ENCODE data around the gene DDX10.

Gene DDX10

GRCh38 chr11:108802492-108802891, 137.6 kb downstream of the DDX10 start:
- H3K9ac ChIP-seq (ENCODE audit: low read length) = no peak overlapping the region
- no peak overlapping the region for H3K14ac ChIP-seq (ENCODE audit: low read length)
- no peak for DNase-seq
- WGBS (ENCODE audit: extremely low coverage, insufficient coverage, insufficient read length) = no CpG with 5 or more reads among the region's 1 CpG
- H3K36me3 ChIP-seq (ENCODE audit: control insufficient read depth in 1 of 2, insufficient read depth in 2 of 2, low read length in 2 of 2) = no peaks in the 10 kb centered on the region
- H3K4me2 ChIP-seq (ENCODE audit: low read length) = no peak overlapping the region
- H2BK5ac ChIP-seq (ENCODE audit: low read depth, low read length, poor library complexity) = no peak overlapping the region
- H2AFZ ChIP-seq (ENCODE audit: insufficient read depth, low read length, poor library complexity) = no peak overlapping the region
- no peak overlapping the region for H3K27ac ChIP-seq (ENCODE audit: low read depth, low read length)
- H3K79me2 ChIP-seq (ENCODE audit: control insufficient read depth, insufficient read depth, low read length, poor library complexity) = no peaks in the 10 kb centered on the region
- no peaks in the 10 kb centered on the region for H3K27me3 ChIP-seq (ENCODE audit: insufficient read depth, low read length)
- no peak overlapping the region for H3K18ac ChIP-seq (ENCODE audit: low read length)
- H3K4me1 ChIP-seq (ENCODE audit: control insufficient read depth in 1 of 2, insufficient read depth in 2 of 2, low read length in 2 of 2) = no peaks in the 10 kb centered on the region
- no peak overlapping the region for H3K4me3 ChIP-seq (ENCODE audit: low read depth, low read length)
- no peak overlapping the region for H2BK12ac ChIP-seq (ENCODE audit: low read length)
- no peak overlapping the region for H4K8ac ChIP-seq (ENCODE audit: low read depth, low read length)
- H2AK5ac ChIP-seq (ENCODE audit: low read length) = no peak overlapping the region
- H3K4ac ChIP-seq (ENCODE audit: low read depth, low read length) = no peak overlapping the region
- H4K91ac ChIP-seq (ENCODE audit: low read depth, low read length) = no peak overlapping the region
- H3K9me3 ChIP-seq (ENCODE audit: insufficient read depth, low read depth, low read length) = no peaks in the 10 kb centered on the region
- H2BK120ac ChIP-seq (ENCODE audit: insufficient read depth, low read length, poor library complexity) = no peak overlapping the region
- H4K12ac ChIP-seq (ENCODE audit: low read depth, low read length) = no peak overlapping the region
- H3K79me1 ChIP-seq (ENCODE audit: low read length) = no peaks in the 10 kb centered on the region
- H3K23ac ChIP-seq (ENCODE audit: low read length) = no peak overlapping the region

- H4K12ac ChIP-seq (ENCODE audit: low read depth, low read length) = no peak overlapping the region
- no peaks in the 10 kb centered on the region for H3K9me3 ChIP-seq (ENCODE audit: insufficient read depth, low read depth, low read length)
- no peak overlapping the region for H3K23ac ChIP-seq (ENCODE audit: low read length)
- no peak overlapping the region for H3K4ac ChIP-seq (ENCODE audit: low read depth, low read length)
- H2BK5ac ChIP-seq (ENCODE audit: low read depth, low read length, poor library complexity) = no peak overlapping the region
- no peak overlapping the region for H3K9ac ChIP-seq (ENCODE audit: low read length)
- H3K14ac ChIP-seq (ENCODE audit: low read length) = no peak overlapping the region
- H2BK120ac ChIP-seq (ENCODE audit: insufficient read depth, low read length, poor library complexity) = no peak overlapping the region
- no peaks in the 10 kb centered on the region for H3K79me1 ChIP-seq (ENCODE audit: low read length)
- no peaks in the 10 kb centered on the region for H3K36me3 ChIP-seq (ENCODE audit: control insufficient read depth in 1 of 2, insufficient read depth in 2 of 2, low read length in 2 of 2)
- no peak for DNase-seq
- H3K4me3 ChIP-seq (ENCODE audit: low read depth, low read length) = no peak overlapping the region
- H3K4me1 ChIP-seq (ENCODE audit: control insufficient read depth in 1 of 2, insufficient read depth in 2 of 2, low read length in 2 of 2) = no peaks in the 10 kb centered on the region
- H3K27ac ChIP-seq (ENCODE audit: low read depth, low read length) = no peak overlapping the region
- no peaks in the 10 kb centered on the region for H3K79me2 ChIP-seq (ENCODE audit: control insufficient read depth, insufficient read depth, low read length, poor library complexity)
- H3K27me3 ChIP-seq (ENCODE audit: insufficient read depth, low read length) = no peaks in the 10 kb centered on the region
- no CpG with 5 or more reads among the region's 1 CpG for WGBS (ENCODE audit: extremely low coverage, insufficient coverage, insufficient read length)
- no peak overlapping the region for H3K4me2 ChIP-seq (ENCODE audit: low read length)
- H3K18ac ChIP-seq (ENCODE audit: low read length) = no peak overlapping the region
- H2AFZ ChIP-seq (ENCODE audit: insufficient read depth, low read length, poor library complexity) = no peak overlapping the region
- H2BK12ac ChIP-seq (ENCODE audit: low read length) = no peak overlapping the region
- H4K8ac ChIP-seq (ENCODE audit: low read depth, low read length) = no peak overlapping the region
- H4K91ac ChIP-seq (ENCODE audit: low read depth, low read length) = no peak overlapping the region
- H2AK5ac ChIP-seq (ENCODE audit: low read length) = no peak overlapping the region
Measured at GRCh38 chr11:108803776-108804175, 138.9 kb downstream of the DDX10 start.

DNA sequence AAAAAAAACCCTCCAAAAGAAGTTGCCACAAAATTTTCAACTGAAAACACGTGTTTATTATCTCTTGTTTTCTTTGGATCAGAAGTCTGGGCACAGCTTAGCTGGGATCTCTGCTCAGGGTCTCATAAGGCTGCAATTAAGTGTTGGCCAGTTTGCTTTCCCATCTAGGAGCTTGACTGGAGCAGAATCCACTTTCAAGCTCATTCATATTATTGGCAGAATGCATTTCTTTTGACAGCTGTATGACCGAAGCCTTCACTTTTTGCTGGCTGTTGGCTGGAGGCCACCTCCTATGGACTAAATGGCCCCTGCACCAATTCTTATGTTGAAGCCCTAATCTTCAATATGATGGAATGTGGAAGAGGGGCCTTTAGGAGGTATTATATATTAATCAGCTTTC, 139.6 kb downstream of the DDX10 start:
- Histone ChIP-seq H3K4me3 (ENCODE audit: low read depth, low read length) (no peak overlapping the region), H2AK5ac (ENCODE audit: low read length) (no peak overlapping the region), H3K9ac (ENCODE audit: low read length) (no peak overlapping the region), H4K8ac (ENCODE audit: low read depth, low read length) (no peak overlapping the region), H2BK120ac (ENCODE audit: insufficient read depth, low read length, poor library complexity) (no peak overlapping the region), H3K27ac (ENCODE audit: low read depth, low read length) (no peak overlapping the region), H3K23ac (ENCODE audit: low read length) (no peak overlapping the region), H3K4ac (ENCODE audit: low read depth, low read length) (no peak overlapping the region), H3K18ac (ENCODE audit: low read length) (no peak overlapping the region), H2AFZ (ENCODE audit: insufficient read depth, low read length, poor library complexity) (no peak overlapping the region), H3K9me3 (ENCODE audit: insufficient read depth, low read depth, low read length) (no peaks in the 10 kb centered on the region), H3K79me2 (ENCODE audit: control insufficient read depth, insufficient read depth, low read length, poor library complexity) (no peaks in the 10 kb centered on the region), H3K27me3 (ENCODE audit: insufficient read depth, low read length) (no peaks in the 10 kb centered on the region), H4K91ac (ENCODE audit: low read depth, low read length) (no peak overlapping the region), H3K14ac (ENCODE audit: low read length) (no peak overlapping the region), H3K36me3 (ENCODE audit: control insufficient read depth in 1 of 2, insufficient read depth in 2 of 2, low read length in 2 of 2) (no peaks in the 10 kb centered on the region), H4K12ac (ENCODE audit: low read depth, low read length) (no peak overlapping the region), H2BK12ac (ENCODE audit: low read length) (no peak overlapping the region), H2BK5ac (ENCODE audit: low read depth, low read length, poor library complexity) (no peak overlapping the region), H3K79me1 (ENCODE audit: low read length) (no peaks in the 10 kb centered on the region), H3K4me2 (ENCODE audit: low read length) (no peak overlapping the region), H3K4me1 (ENCODE audit: control insufficient read depth in 1 of 2, insufficient read depth in 2 of 2, low read length in 2 of 2) (no peaks in the 10 kb centered on the region)
- DNase-seq = no peak
- WGBS (ENCODE audit: extremely low coverage, insufficient coverage, insufficient read length) = no CpG with 5 or more reads among the region's 2 CpGs

GRCh38 chr11:108805030-108805429, 140.2 kb downstream of the DDX10 start:
- Histone ChIP-seq H3K79me1 (ENCODE audit: low read length) (no peaks in the 10 kb centered on the region), H3K9ac (ENCODE audit: low read length) (no peak overlapping the region), H3K14ac (ENCODE audit: low read length) (no peak overlapping the region), H2AK5ac (ENCODE audit: low read length) (no peak overlapping the region), H3K9me3 (ENCODE audit: insufficient read depth, low read depth, low read length) (no peaks in the 10 kb centered on the region), H3K4me3 (ENCODE audit: low read depth, low read length) (no peak overlapping the region), H2BK5ac (ENCODE audit: low read depth, low read length, poor library complexity) (no peak overlapping the region), H2BK120ac (ENCODE audit: insufficient read depth, low read length, poor library complexity) (no peak overlapping the region), H2BK12ac (ENCODE audit: low read length) (no peak overlapping the region), H4K91ac (ENCODE audit: low read depth, low read length) (no peak overlapping the region), H3K4me1 (ENCODE audit: control insufficient read depth in 1 of 2, insufficient read depth in 2 of 2, low read length in 2 of 2) (no peaks in the 10 kb centered on the region), H3K23ac (ENCODE audit: low read length) (no peak overlapping the region), H3K4me2 (ENCODE audit: low read length) (no peak overlapping the region), H4K8ac (ENCODE audit: low read depth, low read length) (no peak overlapping the region), H2AFZ (ENCODE audit: insufficient read depth, low read length, poor library complexity) (no peak overlapping the region), H3K36me3 (ENCODE audit: control insufficient read depth in 1 of 2, insufficient read depth in 2 of 2, low read length in 2 of 2) (no peaks in the 10 kb centered on the region), H3K27me3 (ENCODE audit: insufficient read depth, low read length) (no peaks in the 10 kb centered on the region), H3K79me2 (ENCODE audit: control insufficient read depth, insufficient read depth, low read length, poor library complexity) (no peaks in the 10 kb centered on the region), H4K12ac (ENCODE audit: low read depth, low read length) (no peak overlapping the region), H3K4ac (ENCODE audit: low read depth, low read length) (no peak overlapping the region), H3K27ac (ENCODE audit: low read depth, low read length) (no peak overlapping the region), H3K18ac (ENCODE audit: low read length) (no peak overlapping the region)
- DNase-seq = no peak
- no CpG with 5 or more reads among the region's 2 CpGs for WGBS (ENCODE audit: extremely low coverage, insufficient coverage, insufficient read length)

Measured in trophoblast cell (in vitro differentiated cells and primary cell).